ENCODE results near the gene POLA2.

POLA2 gene

DNA sequence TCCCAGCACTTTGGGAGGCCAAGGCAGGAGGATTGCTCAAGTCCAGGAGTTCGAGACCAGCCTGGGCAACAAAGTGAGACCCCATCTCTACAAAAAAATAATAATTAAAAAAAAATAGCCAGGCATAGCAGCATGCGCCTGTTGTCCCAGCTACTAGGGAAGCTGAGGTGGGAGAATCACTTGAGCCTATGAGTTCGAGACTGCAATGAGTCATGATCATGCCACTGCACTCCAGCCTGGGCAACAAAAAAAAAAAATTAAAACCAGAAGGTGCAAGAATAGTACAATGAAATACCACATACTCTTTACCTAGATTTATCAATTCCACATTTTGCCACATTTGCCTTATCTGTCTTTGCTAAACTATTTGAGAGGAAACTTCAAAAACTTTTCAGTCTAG is 80.1 kb downstream of the POLA2 start:
- DNase-seq = no peak
